B cell (primary cell): Measurements from ENCODE around the gene LCORL. TPM values are rescaled to one million over a fixed set of nuclear protein-coding genes. Genes with fewer than 3 reads are reported as not detected.

Experiments used
- ATAC-seq: fragments of 200-7000 bp; cut with Tn5 transposase; one replicate; pipeline ENCODE4 v1.10.0; 2021; ENCODE audit warnings: low read depth, mild to moderate bottlenecking, moderate number of reproducible peaks, moderate library complexity
- CTCF ChIA-PET: fragments of 350-600 bp; sonication (Branson Sonifier 250); formaldehyde crosslinking; loops from one replicate; lab custom pipeline; 2021; ENCODE audit warnings: antibody characterized with exemption, inconsistent platforms; lab: Charles Lee
- POLR2A ChIA-PET: fragments of 350-600 bp; sonication (Branson Sonifier 250); formaldehyde crosslinking; loops from one replicate; lab custom pipeline; 2021; ENCODE audit warnings: antibody characterized with exemption; lab: Charles Lee
- DNase-seq: peaks from one replicate; pipeline ENCODE4 v3.0.0; 2013
- H2AFZ ChIP-seq: 2 replicates; pipeline ENCODE4 v1.6.1; 2012; ENCODE audit warnings: mild to moderate bottlenecking, low read depth, low read length; ENCODE audit not compliant: insufficient read depth, poor library complexity, severe bottlenecking
- H3K27ac ChIP-seq, 2 donors: 1 replicate in 1 of 2; 2 replicates in 1 of 2; pipeline ENCODE4 v1.5.1; 2012 to 2013; ENCODE audit warnings: low read length in 2 of 2, mild to moderate bottlenecking in 2 of 2, moderate library complexity in 1 of 2
- H3K27me3 ChIP-seq, 4 experiments: fragments of 200-600 bp in 1 of 4; sonication (generic) in 1 of 4; replicated peaks in 1 of 4; 1 replicate in 2 of 4; 2 replicates in 2 of 4; pipeline versions ENCODE4 v1.6.1 to v1.7.0; 2013 to 2016; ENCODE audit warnings: low read length in 3 of 4, mild to moderate bottlenecking in 2 of 4, mixed read lengths in 1 of 4, moderate library complexity in 1 of 4; ENCODE audit not compliant: insufficient read depth in 4 of 4, control insufficient read depth in 3 of 4; ENCODE audit errors: control extremely low read depth in 1 of 4
- H3K36me3 ChIP-seq, 2 experiments: replicated peaks in 1 of 2; 1 replicate in 1 of 2; 2 replicates in 1 of 2; pipeline versions ENCODE4 v1.6.1 to v1.7.1; 2013; ENCODE audit warnings: low read length in 1 of 2; ENCODE audit not compliant: insufficient read depth in 2 of 2, control insufficient read depth in 1 of 2; ENCODE audit errors: control extremely low read depth in 1 of 2, extremely low read depth in 1 of 2
- H3K4me1 ChIP-seq, 2 donors: fragments of 200-600 bp in 1 of 2; sonication (generic) in 1 of 2; 1 replicate in 1 of 2; 2 replicates in 1 of 2; pipeline versions ENCODE4 v1.5.1 to v1.6.1; 2013 to 2017; ENCODE audit warnings: low read length in 2 of 2; ENCODE audit not compliant: control insufficient read depth in 2 of 2, insufficient read depth in 2 of 2
- H3K4me2 ChIP-seq: replicated peaks from 2 replicates; pipeline ENCODE3; 2012; ENCODE audit warnings: mild to moderate bottlenecking, low read depth, low read length; ENCODE audit not compliant: poor library complexity, severe bottlenecking
- H3K4me3 ChIP-seq, 5 experiments: fragments of 200-600 bp in 1 of 5; sonication (generic) in 1 of 5; 1 replicate in 3 of 5; 2 replicates in 2 of 5; pipeline versions ENCODE4 v1.5.1 to v1.7.0; 2011 to 2016; ENCODE audit warnings: low read length in 4 of 5, mild to moderate bottlenecking in 4 of 5, low read depth in 2 of 5, control low read depth in 1 of 5, moderate library complexity in 1 of 5; ENCODE audit not compliant: insufficient read depth in 1 of 5; ENCODE audit errors: control extremely low read depth in 1 of 5, extremely low read depth in 1 of 5
- H3K79me2 ChIP-seq: fragments of 200-600 bp; sonication (generic); one replicate; pipeline ENCODE4 v1.6.0; 2016; ENCODE audit warnings: low read length; ENCODE audit not compliant: control insufficient read depth, insufficient read depth
- H3K9ac ChIP-seq: fragments of 200-600 bp; sonication (generic); 2 replicates; pipeline ENCODE4 v1.6.1; 2017; ENCODE audit warnings: mild to moderate bottlenecking, low read length, moderate library complexity
- H3K9me3 ChIP-seq, 3 donors: one replicate each; pipeline versions ENCODE4 v1.6.1 to v1.7.1; 2013; ENCODE audit warnings: low read length in 2 of 3; ENCODE audit not compliant: control insufficient read depth in 2 of 3, insufficient read depth in 1 of 3; ENCODE audit errors: control extremely low read depth in 1 of 3
- H4K20me1 ChIP-seq: 2 replicates; pipeline ENCODE4 v1.6.0; 2012; ENCODE audit warnings: mild to moderate bottlenecking, low read length; ENCODE audit not compliant: insufficient read depth, control insufficient read depth, poor library complexity, severe bottlenecking
- H3K27ac Mint-ChIP-seq: one replicate; pipeline ENCODE4 v1.8.0; 2021; ENCODE audit warnings: mixed read lengths
- H3K27me3 Mint-ChIP-seq: one replicate; pipeline ENCODE4 v1.8.0; 2021; ENCODE audit warnings: mixed read lengths
- H3K4me1 Mint-ChIP-seq: one replicate; pipeline ENCODE4 v1.8.0; 2021; ENCODE audit warnings: mixed read lengths
- H3K4me3 Mint-ChIP-seq: one replicate; pipeline ENCODE4 v1.8.0; 2021; ENCODE audit warnings: mixed read lengths
- H3K9me3 Mint-ChIP-seq: one replicate; pipeline ENCODE4 v1.8.0; 2022; ENCODE audit warnings: mixed read lengths; ENCODE audit not compliant: insufficient read depth
- EZH2 ChIP-seq: IDR thresholded peaks from 2 replicates; pipeline ENCODE4 v1.6.1; 2012; ENCODE audit warnings: borderline replicate concordance, low read depth, mild to moderate bottlenecking, moderate library complexity, low read length; ENCODE audit not compliant: insufficient read depth, poor library complexity, severe bottlenecking
- intact Hi-C: fragments of 100-400 bp; cut with micrococcal nuclease; formaldehyde crosslinking; loops from one replicate; pipeline ENCODE4 v1.10.0; 2022
- polyA plus RNA-seq: library from polyadenylated mRNA; depleted of rRNA; stranded (reverse); fragments of >200 nt; gene quantifications from 2 replicates; pipeline ENCODE4 v1.2.3, GENCODE V29; 2012
- total RNA-seq, 2 donors: library from RNA; stranded (reverse); fragments of 120-200 nt in 1 of 2; gene quantifications; 1 replicate in 1 of 2; 2 replicates in 1 of 2; pipeline versions ENCODE4 v1.2.3 to v1.2.4, GENCODE V29; 2013 to 2022
- TF ChIP-seq, protein P1 (sequence below): fragments of 200-600 bp; IDR thresholded peaks from one replicate; pipeline ENCODE4 v1.8.0; 2022; ENCODE audit warnings: antibody characterized with exemption, mild to moderate bottlenecking

Gene LCORL
- total and polyA plus RNA-seq, 2 donors (not counting 1 experiment from before 2014, with no cell fraction given), result 1.2 to 31.3 TPM

DNA sequence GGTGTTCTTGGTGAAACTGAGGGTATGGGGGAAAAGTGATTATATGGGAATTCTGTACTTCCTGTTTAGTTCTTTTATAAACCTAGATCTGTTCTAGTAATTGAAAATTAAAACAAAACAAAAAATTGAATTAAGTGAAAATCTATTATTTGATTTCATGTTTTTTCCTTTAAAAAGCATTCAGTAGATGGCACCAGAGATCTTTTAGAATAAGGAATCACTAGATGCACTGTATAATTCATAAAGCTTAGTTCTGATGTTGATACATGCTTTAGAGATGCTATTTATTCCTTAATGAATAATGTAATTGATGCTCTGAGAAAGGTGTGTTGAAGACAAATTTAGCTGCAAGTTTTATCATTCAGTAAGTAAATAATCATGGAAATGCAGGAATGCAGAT lies 87.3 kb downstream of the LCORL start:
- CTCF ChIA-PET, result no interaction called here
- TF ChIP-seq, protein P1, sequence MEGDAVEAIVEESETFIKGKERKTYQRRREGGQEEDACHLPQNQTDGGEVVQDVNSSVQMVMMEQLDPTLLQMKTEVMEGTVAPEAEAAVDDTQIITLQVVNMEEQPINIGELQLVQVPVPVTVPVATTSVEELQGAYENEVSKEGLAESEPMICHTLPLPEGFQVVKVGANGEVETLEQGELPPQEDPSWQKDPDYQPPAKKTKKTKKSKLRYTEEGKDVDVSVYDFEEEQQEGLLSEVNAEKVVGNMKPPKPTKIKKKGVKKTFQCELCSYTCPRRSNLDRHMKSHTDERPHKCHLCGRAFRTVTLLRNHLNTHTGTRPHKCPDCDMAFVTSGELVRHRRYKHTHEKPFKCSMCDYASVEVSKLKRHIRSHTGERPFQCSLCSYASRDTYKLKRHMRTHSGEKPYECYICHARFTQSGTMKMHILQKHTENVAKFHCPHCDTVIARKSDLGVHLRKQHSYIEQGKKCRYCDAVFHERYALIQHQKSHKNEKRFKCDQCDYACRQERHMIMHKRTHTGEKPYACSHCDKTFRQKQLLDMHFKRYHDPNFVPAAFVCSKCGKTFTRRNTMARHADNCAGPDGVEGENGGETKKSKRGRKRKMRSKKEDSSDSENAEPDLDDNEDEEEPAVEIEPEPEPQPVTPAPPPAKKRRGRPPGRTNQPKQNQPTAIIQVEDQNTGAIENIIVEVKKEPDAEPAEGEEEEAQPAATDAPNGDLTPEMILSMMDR, result no peak
- no peak for TF ChIP-seq EZH2
- H3K27ac ChIP-seq, result no peak overlapping the region
- no peak overlapping the region for H3K27ac Mint-ChIP-seq
- no peaks in the 10 kb centered on the region for H4K20me1 ChIP-seq
- no peak for ATAC-seq
- H3K4me1 Mint-ChIP-seq, result no peaks in the 10 kb centered on the region
- peaks cover 9% of the 10 kb centered on the region for H3K9me3 Mint-ChIP-seq
- no peak for DNase-seq
- no peaks in the 10 kb centered on the region for H3K27me3 Mint-ChIP-seq
- intact Hi-C loops, result no loop called here
- no peak overlapping the region for H3K4me3 Mint-ChIP-seq
- H3K9ac ChIP-seq, result no peak overlapping the region
- no peaks in the 10 kb centered on the region for H3K9me3 ChIP-seq
- H3K4me1 ChIP-seq, result no peaks in the 10 kb centered on the region
- POLR2A ChIA-PET, result no interaction called here
- H3K4me2 ChIP-seq, result no peak overlapping the region
- no peak overlapping the region for H3K4me3 ChIP-seq
- H2AFZ ChIP-seq, result no peak overlapping the region
- H3K27me3 ChIP-seq, result no peaks in the 10 kb centered on the region
- peaks cover 0 to 5% of the 10 kb centered on the region in 2 experiments for H3K36me3 ChIP-seq
- H3K79me2 ChIP-seq, result no peaks in the 10 kb centered on the region

DNA sequence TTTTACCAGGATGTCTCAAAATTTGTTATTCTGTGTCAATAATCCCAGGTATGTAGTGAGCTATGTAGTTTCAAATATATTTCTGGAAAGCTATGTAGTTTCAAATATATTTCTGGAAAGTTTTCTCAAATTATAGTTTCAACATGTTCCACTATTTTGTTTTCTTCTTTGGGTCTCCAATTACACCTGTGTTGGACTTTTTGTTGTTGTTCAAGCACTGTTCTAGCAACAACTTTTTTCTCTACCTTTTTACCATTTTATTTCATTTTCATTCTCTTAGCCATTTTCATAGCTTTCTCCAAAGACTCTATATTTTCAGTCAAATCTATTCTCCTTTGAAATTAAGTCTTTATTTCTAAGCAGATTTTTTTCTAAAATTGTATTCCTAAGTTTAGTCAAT lies 88.4 kb downstream of the LCORL start:
- H3K4me3 Mint-ChIP-seq, result no peak overlapping the region
- POLR2A ChIA-PET, result no interaction called here
- peaks cover 0 to 6% of the 10 kb centered on the region in 2 experiments for H3K36me3 ChIP-seq

More for the DNA sequence above, 88.4 kb downstream of the LCORL start:
- intact Hi-C loops, result no loop called here
- Histone ChIP-seq H3K9ac (no peak overlapping the region), H4K20me1 (no peaks in the 10 kb centered on the region), H3K4me1 (no peaks in the 10 kb centered on the region), H3K4me3 (no peak overlapping the region), H3K4me2 (no peak overlapping the region), H2AFZ (no peak overlapping the region), H3K9me3 (peaks cover 0 to 2% (median 0%) of the 10 kb centered on the region in 3 donors), H3K27ac (no peak overlapping the region), H3K79me2 (no peaks in the 10 kb centered on the region), H3K27me3 (no peaks in the 10 kb centered on the region)
- H3K4me1 Mint-ChIP-seq, result no peaks in the 10 kb centered on the region
- CTCF ChIA-PET, result no interaction called here
- no peak for DNase-seq
- ATAC-seq, result no peak
- TF ChIP-seq EZH2, result no peak
- TF ChIP-seq, protein P1, result no peak
- no peaks in the 10 kb centered on the region for H3K27me3 Mint-ChIP-seq
- H3K9me3 Mint-ChIP-seq, result peaks cover 11% of the 10 kb centered on the region
- no peak overlapping the region for H3K27ac Mint-ChIP-seq
